ENCODE results near the gene RAB3B. TPM values are rescaled to one million over a fixed set of nuclear protein-coding genes. Genes with fewer than 3 reads are reported as not detected.

RAB3B gene
- total RNA-seq, 2 donors from 2014 or later: 0.04 TPM; not detected in 1

Other genes with a start within 250 kb of the RAB3B start
- 10 to 100 TPM; 67.5 to 74.6 TPM for gene NRDC, start 112.0 kb downstream of the RAB3B start, total RNA-seq
- 1 to 10 TPM; 3.3 to 4.7 TPM for gene KTI12, start 43.1 kb upstream of the RAB3B start, total RNA-seq
- gene TXNDC12, start 64.5 kb upstream of the RAB3B start, total RNA-seq: 10 to 100 TPM; 30.2 to 39.5 TPM
- 10 to 100 TPM; 37.9 to 38.9 TPM for gene BTF3L4, start 65.6 kb upstream of the RAB3B start, total RNA-seq
- gene ZFYVE9, start 151.4 kb upstream of the RAB3B start, total RNA-seq: 10 to 100 TPM; 15.8 to 18.5 TPM